ENCODE measurements around the gene NR1H3.

GRCh38 chr11:47247502-47247901 is 10.3 kb upstream of the NR1H3 start:
- TF ChIP-seq POLR2A (IDR thresholded peaks at IDR 0.05), result no peak
- TF ChIP-seq CTCF (IDR thresholded peaks at IDR 0.05), result no peak

Measured in upper lobe of left lung (tissue), 4 donors.